ENCODE results near the gene RXRA. TPM values are rescaled to one million over a fixed set of nuclear protein-coding genes. Genes with fewer than 3 reads are reported as not detected.

The RXRA gene
- total and polyA plus RNA-seq, 2 donors (not counting 3 experiments of a cell fraction or from before 2014, with no cell fraction given) = 15.4 to 37.4 TPM

DNA sequence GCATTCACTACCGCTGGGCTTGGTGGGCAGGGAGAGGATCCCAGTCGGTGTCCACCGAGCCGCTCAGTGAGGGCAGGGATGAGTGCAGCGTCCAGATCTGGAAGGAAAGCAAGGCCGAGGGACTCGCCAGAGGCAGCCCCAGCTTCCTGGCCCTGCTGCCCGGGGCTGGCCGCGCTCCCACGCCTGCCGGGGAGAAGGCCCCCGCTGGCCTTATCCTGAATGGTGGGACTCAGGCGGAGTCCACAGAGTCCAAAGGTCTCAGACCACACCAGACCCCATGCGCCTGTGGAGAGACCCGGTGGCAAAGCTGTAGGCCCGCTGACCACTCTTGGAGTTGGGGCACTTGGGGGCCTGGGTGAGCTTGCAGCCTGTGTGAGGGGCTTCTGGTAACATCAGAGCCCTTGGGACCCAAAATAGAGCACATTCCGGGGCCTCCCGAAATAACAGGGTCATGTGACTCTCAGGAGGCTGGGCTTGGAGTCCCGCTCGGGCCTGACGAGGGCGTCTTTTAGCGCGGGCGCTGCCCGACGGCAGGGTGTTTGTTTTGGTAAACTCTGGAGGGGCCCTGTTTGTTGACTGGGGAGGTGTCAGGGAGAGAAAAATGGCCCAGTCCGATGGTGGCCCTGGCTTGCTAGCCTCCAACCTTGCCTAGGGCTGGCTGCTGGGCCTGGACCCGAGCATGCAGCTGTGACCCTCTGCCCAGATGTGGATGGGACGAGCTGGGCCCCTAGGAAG lies 2.8 kb downstream of the RXRA start:
- H4K20me1 ChIP-seq (replicated peaks; ENCODE audit: control insufficient read depth, extremely low read depth, insufficient read depth, low read length) = no peaks in the 10 kb centered on the region
- TF ChIP-seq MYC (IDR thresholded peaks at IDR 0.05; ENCODE audit: low read depth, low read length) (no peak), EZH2 (IDR thresholded peaks at IDR 0.05; ENCODE audit: borderline replicate concordance, low read depth, low read length, severe bottlenecking) (no peak), JUN (IDR thresholded peaks at IDR 0.05; ENCODE audit: borderline replicate concordance, insufficient read depth, insufficient read length, low read depth) (no peak)
- H3K9ac ChIP-seq (replicated peaks; ENCODE audit: extremely low read depth, insufficient read depth, low read length) = peak overlapping the region; percentile 29
- ChIA-PET CTCF (interaction anchor here (0.6 to 2.7 kb wide), 9 partner anchors 12 to 158 kb away, joined by 3 to 12 read pairs (median 4); no protein-coding TSS in a partner anchor), POLR2A (no interaction called here)
- peak overlapping the region in 2 of 3 experiments; percentile 6 to 35 for H3K4me3 ChIP-seq (replicated peaks in 1 of 3; ENCODE audit: insufficient read depth in 1 of 3, low read depth in 1 of 3, low read length in 3 of 3)
- no peaks in the 10 kb centered on the region for H3K36me3 ChIP-seq (ENCODE audit: control insufficient read depth in 2 of 2, extremely low read depth in 1 of 2, insufficient read depth in 2 of 2, low read length in 2 of 2)
- no peaks in the 10 kb centered on the region for H3K9me3 ChIP-seq (replicated peaks; ENCODE audit: control insufficient read depth, insufficient read depth, low read length)
- no peaks in the 10 kb centered on the region for H3K27me3 ChIP-seq (ENCODE audit: control insufficient read depth in 2 of 2, insufficient read depth in 2 of 2, low read length in 2 of 2)
- no peak for DNase-seq (ENCODE audit: low read depth, low spot score)
- dilution Hi-C loops (cut with MboI; ENCODE audit: extremely low pct_ligation_motif_present, low sequenced_read_pairs) (no loop called here), intact Hi-C loops (cut with micrococcal nuclease) (loop anchor here (1.0 kb wide), 2 partner anchors 11 to 78 kb away; no protein-coding TSS in a partner anchor)
- no TSS peak for BruUV-seq (replicated peaks)
- H3K27ac ChIP-seq (ENCODE audit: insufficient read depth, low read depth, low read length) = peak overlapping the region; percentile 30
- H2AFZ ChIP-seq (ENCODE audit: low read depth, low read length) = no peak overlapping the region
- peak overlapping the region; percentile 53 for H3K4me2 ChIP-seq (ENCODE audit: insufficient read depth, low read length)
- H3K79me2 ChIP-seq (ENCODE audit: control insufficient read depth, insufficient read depth, low read length) = peaks cover 66% of the 10 kb centered on the region
- FAIRE-seq = peak; percentile 63
- H3K4me1 ChIP-seq (ENCODE audit: control insufficient read depth, extremely low read depth, insufficient read depth, low read length) = peaks cover 21% of the 10 kb centered on the region
- no peaks in the 10 kb centered on the region for H3K9me1 ChIP-seq (replicated peaks; ENCODE audit: control insufficient read depth, extremely low read depth, insufficient read depth, low read length)

- Histone ChIP-seq H2AFZ (ENCODE audit: low read depth, low read length) (no peak overlapping the region), H3K79me2 (ENCODE audit: control insufficient read depth, insufficient read depth, low read length) (peaks cover 71% of the 10 kb centered on the region), H3K4me1 (ENCODE audit: control insufficient read depth, extremely low read depth, insufficient read depth, low read length) (peaks cover 21% of the 10 kb centered on the region), H3K27ac (ENCODE audit: insufficient read depth, low read depth, low read length) (no peak overlapping the region), H3K4me2 (ENCODE audit: insufficient read depth, low read length) (no peak overlapping the region), H3K9me1 (replicated peaks; ENCODE audit: control insufficient read depth, extremely low read depth, insufficient read depth, low read length) (no peaks in the 10 kb centered on the region), H3K36me3 (ENCODE audit: control insufficient read depth in 2 of 2, extremely low read depth in 1 of 2, insufficient read depth in 2 of 2, low read length in 2 of 2) (no peaks in the 10 kb centered on the region), H3K9ac (replicated peaks; ENCODE audit: extremely low read depth, insufficient read depth, low read length) (no peak overlapping the region), H4K20me1 (replicated peaks; ENCODE audit: control insufficient read depth, extremely low read depth, insufficient read depth, low read length) (no peaks in the 10 kb centered on the region), H3K27me3 (ENCODE audit: control insufficient read depth in 2 of 2, insufficient read depth in 2 of 2, low read length in 2 of 2) (no peaks in the 10 kb centered on the region), H3K9me3 (replicated peaks; ENCODE audit: control insufficient read depth, insufficient read depth, low read length) (no peaks in the 10 kb centered on the region), H3K4me3 (replicated peaks in 1 of 3; ENCODE audit: insufficient read depth in 1 of 3, low read depth in 1 of 3, low read length in 3 of 3) (no peak overlapping the region)
- BruUV-seq (replicated peaks) = no TSS peak
- no peak for FAIRE-seq
- DNase-seq (ENCODE audit: low read depth, low spot score) = no peak
- dilution Hi-C loops (cut with MboI; ENCODE audit: extremely low pct_ligation_motif_present, low sequenced_read_pairs) = no loop called here
- CTCF ChIA-PET = interaction anchor here (1.2 to 2.7 kb wide), 3 partner anchors 11 to 113 kb away, joined by 5 to 12 read pairs (median 12); no protein-coding TSS in a partner anchor
- POLR2A ChIA-PET = no interaction called here
- no peak for TF ChIP-seq CTCF (IDR thresholded peaks at IDR 0.05; ENCODE audit: extremely low read depth in 1 of 2, insufficient read depth in 1 of 2, low read depth in 1 of 2, low read length in 2 of 2)
- TF ChIP-seq, protein P1, sequence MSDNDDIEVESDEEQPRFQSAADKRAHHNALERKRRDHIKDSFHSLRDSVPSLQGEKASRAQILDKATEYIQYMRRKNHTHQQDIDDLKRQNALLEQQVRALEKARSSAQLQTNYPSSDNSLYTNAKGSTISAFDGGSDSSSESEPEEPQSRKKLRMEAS (IDR thresholded peaks at IDR 0.05; ENCODE audit: insufficient read depth, insufficient read length) = no peak
- TF ChIP-seq POLR2A (IDR thresholded peaks at IDR 0.05; ENCODE audit: low read depth, low read length) = no peak
- no peak for TF ChIP-seq FOS (IDR thresholded peaks at IDR 0.05; ENCODE audit: borderline replicate concordance, insufficient read depth, low read length)
- TF ChIP-seq JUN (IDR thresholded peaks at IDR 0.05; ENCODE audit: borderline replicate concordance, insufficient read depth, insufficient read length, low read depth) = no peak
- TF ChIP-seq GATA2 (IDR thresholded peaks at IDR 0.05; ENCODE audit: insufficient read depth, insufficient read length, low read depth, low read length) = no peak
- intact Hi-C loops (cut with micrococcal nuclease) = no loop called here
Observed at GRCh38 chr9:134329576-134329855, 3.3 kb downstream of the RXRA start.

Measured in endothelial cell of umbilical vein (primary cell).